GM23338 (cell line): Measurements from ENCODE around the gene CSKMT. TPM values are rescaled to one million over a fixed set of nuclear protein-coding genes. Genes with fewer than 3 reads are reported as not detected.
"Not testable (repeated sequence)": the region's sequence is repeated elsewhere in the genome, so short reads cannot be mapped to it uniquely, and the experiment has no call there.

Experiments
- ATAC-seq: fragments of 200-7000 bp; cut with Tn5 transposase; 3 replicates; pipeline ENCODE4 v1.9.1; 2020
- DNase-seq: peaks from one replicate; pipeline ENCODE4 v3.0.0-alpha.2; 2015; ENCODE audit warnings: low spot score
- H2AFZ ChIP-seq: fragments of 200-600 bp; sonication (generic); 2 replicates; pipeline ENCODE4 v1.8.0; 2016; ENCODE audit warnings: antibody characterized with exemption, mild to moderate bottlenecking, moderate library complexity
- H3F3A ChIP-seq: fragments of 200-600 bp; sonication (generic); replicated peaks from 2 replicates; pipeline ENCODE4 v1.8.0; 2017; ENCODE audit warnings: antibody characterized with exemption, mixed run types, low read depth
- H3K27ac ChIP-seq: fragments of 200-600 bp; sonication (generic); 2 replicates; pipeline ENCODE4 v1.6.1; 2016; ENCODE audit warnings: low read depth
- H3K27me3 ChIP-seq: fragments of 200-600 bp; sonication (generic); 2 replicates; pipeline ENCODE4 v1.8.0; 2016; ENCODE audit warnings: mild to moderate bottlenecking, mixed run types, moderate library complexity; ENCODE audit not compliant: insufficient read depth
- H3K36me3 ChIP-seq: fragments of 200-600 bp; sonication (generic); 2 replicates; pipeline ENCODE4 v1.8.0; 2016; ENCODE audit warnings: mild to moderate bottlenecking; ENCODE audit not compliant: insufficient read depth
- H3K4me1 ChIP-seq: fragments of 200-600 bp; sonication (generic); 2 replicates; pipeline ENCODE4 v1.8.0; 2016; ENCODE audit warnings: mild to moderate bottlenecking, moderate library complexity; ENCODE audit not compliant: insufficient read depth
- H3K4me2 ChIP-seq: fragments of 200-600 bp; sonication (generic); 2 replicates; pipeline ENCODE4 v1.7.1; 2017; ENCODE audit warnings: mixed run types
- H3K4me3 ChIP-seq: fragments of 200-600 bp; sonication (generic); 2 replicates; pipeline ENCODE4 v1.6.1; 2016; ENCODE audit warnings: mixed run types
- H3K79me2 ChIP-seq: fragments of 200-600 bp; sonication (generic); replicated peaks from 2 replicates; pipeline ENCODE4 v1.8.0; 2017; ENCODE audit warnings: mild to moderate bottlenecking; ENCODE audit not compliant: insufficient read depth
- H3K9me2 ChIP-seq: fragments of 200-600 bp; sonication (generic); 2 replicates; pipeline ENCODE4 v1.8.0; 2017; ENCODE audit not compliant: insufficient read depth
- H4K20me1 ChIP-seq: fragments of 200-600 bp; sonication (generic); replicated peaks from 2 replicates; pipeline ENCODE4 v1.8.0; 2017; ENCODE audit warnings: mild to moderate bottlenecking; ENCODE audit not compliant: insufficient read depth
- H3K27ac Mint-ChIP-seq: 2 replicates; pipeline ENCODE4 v1.8.0; 2020; ENCODE audit warnings: inconsistent platforms, mild to moderate bottlenecking, moderate library complexity, mixed read lengths
- H3K27me3 Mint-ChIP-seq: 3 replicates; pipeline ENCODE4 v1.8.0; 2022; ENCODE audit warnings: low read depth, mild to moderate bottlenecking, moderate library complexity, mixed read lengths, inconsistent platforms; ENCODE audit not compliant: insufficient read depth, poor library complexity
- H3K36me3 Mint-ChIP-seq: 3 replicates; pipeline ENCODE4 v1.8.0; 2021; ENCODE audit warnings: low read depth, mild to moderate bottlenecking, inconsistent platforms, moderate library complexity, mixed read lengths
- H3K4me1 Mint-ChIP-seq: 3 replicates; pipeline ENCODE4 v1.8.0; 2020; ENCODE audit warnings: mild to moderate bottlenecking, inconsistent platforms, mixed read lengths
- H3K4me3 Mint-ChIP-seq: 3 replicates; pipeline ENCODE4 v1.8.0; 2021; ENCODE audit warnings: moderate library complexity, mild to moderate bottlenecking, inconsistent platforms, mixed read lengths
- H3K9me3 Mint-ChIP-seq: 3 replicates; pipeline ENCODE4 v1.8.0; 2020; ENCODE audit warnings: moderate library complexity, mild to moderate bottlenecking, inconsistent platforms, mixed read lengths
- CREB1 ChIP-seq: fragments of 250-450 bp; sonication (Bioruptor Pico); IDR thresholded peaks from 2 replicates; pipeline ENCODE4 v1.5.0; 2020; ENCODE audit warnings: low read depth, mild to moderate bottlenecking, moderate library complexity
- EZH2 ChIP-seq: fragments of 200-600 bp; sonication (generic); IDR thresholded peaks from one replicate; pipeline ENCODE4 v1.8.0; 2017; ENCODE audit warnings: antibody characterized with exemption, mild to moderate bottlenecking, low read depth; ENCODE audit not compliant: unreplicated experiment
- EZH2phosphoT487 ChIP-seq: fragments of 200-600 bp; sonication (generic); IDR thresholded peaks from one replicate; pipeline ENCODE4 v1.8.1; 2018; ENCODE audit warnings: antibody characterized with exemption; ENCODE audit not compliant: unreplicated experiment
- JUNB ChIP-seq: IDR thresholded peaks from one replicate; pipeline ENCODE4 v1.6.1; 2016; ENCODE audit warnings: antibody characterized with exemption; ENCODE audit not compliant: unreplicated experiment
- NANOG ChIP-seq: IDR thresholded peaks from 2 replicates; pipeline ENCODE4 v1.6.1; 2016; ENCODE audit warnings: antibody characterized with exemption, borderline replicate concordance
- STAT1 ChIP-seq: IDR thresholded peaks from one replicate; pipeline ENCODE4 v1.6.1; 2016; ENCODE audit warnings: antibody characterized with exemption; ENCODE audit not compliant: unreplicated experiment
- polyA plus RNA-seq: library from polyadenylated mRNA; unstranded; fragments of >200 nt; fragmentation: Nextera tagmentation; extraction: Ambion mirVana; gene quantifications from 2 replicates; pipeline ENCODE4 v1.2.1, GENCODE V29; 2016
- total RNA-seq: library from RNA; depleted of rRNA; stranded (reverse); fragments of >200 nt; shearing (Covaris generic); gene quantifications from 2 replicates; pipeline ENCODE4 v1.2.3, GENCODE V29; 2014
- TF ChIP-seq, protein P1 (sequence below): IDR thresholded peaks from 2 replicates; pipeline ENCODE4 v1.6.1; 2016; ENCODE audit warnings: antibody characterized with exemption
- TF ChIP-seq, protein P2 (sequence below): IDR thresholded peaks from one replicate; pipeline ENCODE4 v1.6.1; 2018; ENCODE audit warnings: antibody characterized with exemption; ENCODE audit not compliant: unreplicated experiment

CSKMT gene
- total and polyA plus RNA-seq, 2 experiments from 2014 or later, result 8.0 to 25.6 TPM

GRCh38 chr11:62702246-62702645 is 37.1 kb downstream of the CSKMT start:
- peaks cover 9% of the 10 kb centered on the region for H3K79me2 ChIP-seq
- DNase-seq (no peak), ATAC-seq (no peak)
- H3K4me2 ChIP-seq, result no peak overlapping the region
- Mint-ChIP-seq H3K36me3 (peaks cover 38% of the 10 kb centered on the region), H3K27ac (no peak overlapping the region), H3K9me3 (no peaks in the 10 kb centered on the region), H3K4me1 (peaks cover 9% of the 10 kb centered on the region), H3K27me3 (peaks cover 10% of the 10 kb centered on the region), H3K4me3 (no peak overlapping the region)
- TF ChIP-seq STAT1 (no peak), JUNB (no peak), EZH2phosphoT487 (no peak), CREB1 (CRISPR knock-in tag) (no peak), EZH2 (no peak), NANOG (no peak)
- TF ChIP-seq, protein P1, sequence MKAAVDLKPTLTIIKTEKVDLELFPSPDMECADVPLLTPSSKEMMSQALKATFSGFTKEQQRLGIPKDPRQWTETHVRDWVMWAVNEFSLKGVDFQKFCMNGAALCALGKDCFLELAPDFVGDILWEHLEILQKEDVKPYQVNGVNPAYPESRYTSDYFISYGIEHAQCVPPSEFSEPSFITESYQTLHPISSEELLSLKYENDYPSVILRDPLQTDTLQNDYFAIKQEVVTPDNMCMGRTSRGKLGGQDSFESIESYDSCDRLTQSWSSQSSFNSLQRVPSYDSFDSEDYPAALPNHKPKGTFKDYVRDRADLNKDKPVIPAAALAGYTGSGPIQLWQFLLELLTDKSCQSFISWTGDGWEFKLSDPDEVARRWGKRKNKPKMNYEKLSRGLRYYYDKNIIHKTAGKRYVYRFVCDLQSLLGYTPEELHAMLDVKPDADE, result no peak
- no peak overlapping the region for H3K4me3 ChIP-seq
- no peaks in the 10 kb centered on the region for H3K27me3 ChIP-seq
- H3K27ac ChIP-seq, result no peak overlapping the region
- H2AFZ ChIP-seq, result no peak overlapping the region
- peaks cover 3% of the 10 kb centered on the region for H3K4me1 ChIP-seq
- no peaks in the 10 kb centered on the region for H3K9me2 ChIP-seq
- H3F3A ChIP-seq, result peaks cover 19% of the 10 kb centered on the region
- no peaks in the 10 kb centered on the region; the same call in 1 of the 2 replicates for H4K20me1 ChIP-seq
- peaks cover 11% of the 10 kb centered on the region for H3K36me3 ChIP-seq

DNA sequence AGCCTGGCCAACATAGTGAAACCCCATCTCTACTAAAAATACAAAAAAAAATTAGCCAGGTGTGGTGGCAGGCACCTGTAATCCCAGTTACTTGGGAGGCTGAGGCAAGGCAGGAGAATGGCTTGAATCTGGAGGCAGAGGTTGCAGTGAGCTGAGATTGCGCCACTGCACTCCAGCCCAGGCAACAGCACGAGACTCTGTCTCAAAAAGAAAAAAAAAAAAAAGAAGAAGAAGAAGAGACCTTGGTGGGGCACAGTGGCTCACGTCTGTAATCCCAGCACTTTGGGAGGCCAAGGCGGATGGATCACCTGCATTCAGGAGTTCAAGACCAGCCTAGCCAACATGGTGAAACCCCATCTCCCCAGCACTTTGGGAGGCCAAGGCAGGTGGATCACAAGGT is 38.8 kb downstream of the CSKMT start:
- H3K36me3 ChIP-seq, result peaks cover 11% of the 10 kb centered on the region

DNA sequence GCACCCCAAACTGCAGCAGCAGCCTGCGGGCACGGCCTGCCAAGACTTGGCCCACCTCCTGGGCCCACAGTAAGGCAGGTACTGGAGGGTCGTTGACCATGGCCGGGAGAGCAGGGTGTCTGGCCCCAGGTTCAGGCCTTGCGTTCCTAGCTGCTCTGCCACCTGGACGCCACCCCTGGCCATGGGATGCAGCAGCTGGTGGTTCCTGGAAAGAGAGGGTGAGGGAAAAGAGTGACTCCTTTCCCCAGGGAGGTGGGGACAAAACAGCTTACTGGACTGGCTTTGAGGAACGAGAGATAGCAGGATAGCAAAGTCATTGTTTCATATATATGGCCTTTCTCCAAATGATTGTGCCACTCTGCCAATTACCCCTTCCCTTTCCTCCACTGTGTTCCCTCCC is 40.3 kb downstream of the CSKMT start:
- Histone ChIP-seq H3F3A (peaks cover 41% of the 10 kb centered on the region), H2AFZ (peak overlapping the region; percentile 87; the same call in 1 of the 2 replicates), H3K27me3 (no peaks in the 10 kb centered on the region), H4K20me1 (no peaks in the 10 kb centered on the region; the same call in 1 of the 2 replicates), H3K4me3 (peak overlapping the region; percentile 65), H3K36me3 (peaks cover 12% of the 10 kb centered on the region), H3K79me2 (peaks cover 9% of the 10 kb centered on the region), H3K4me1 (peaks cover 23% of the 10 kb centered on the region), H3K9me2 (no peaks in the 10 kb centered on the region), H3K27ac (peak overlapping the region; percentile 74; the same call in 1 of the 2 replicates), H3K4me2 (peak overlapping the region; percentile 100)
- Mint-ChIP-seq H3K4me3 (peak overlapping the region; percentile 92), H3K36me3 (peaks cover 36% of the 10 kb centered on the region), H3K27ac (peak overlapping the region; percentile 98), H3K4me1 (peaks cover 32% of the 10 kb centered on the region), H3K9me3 (no peaks in the 10 kb centered on the region), H3K27me3 (peaks cover 27% of the 10 kb centered on the region)
- no peak for ATAC-seq
- DNase-seq, result peak; percentile 48
- TF ChIP-seq JUNB (no peak), NANOG (no peak)
- TF ChIP-seq, protein P2, sequence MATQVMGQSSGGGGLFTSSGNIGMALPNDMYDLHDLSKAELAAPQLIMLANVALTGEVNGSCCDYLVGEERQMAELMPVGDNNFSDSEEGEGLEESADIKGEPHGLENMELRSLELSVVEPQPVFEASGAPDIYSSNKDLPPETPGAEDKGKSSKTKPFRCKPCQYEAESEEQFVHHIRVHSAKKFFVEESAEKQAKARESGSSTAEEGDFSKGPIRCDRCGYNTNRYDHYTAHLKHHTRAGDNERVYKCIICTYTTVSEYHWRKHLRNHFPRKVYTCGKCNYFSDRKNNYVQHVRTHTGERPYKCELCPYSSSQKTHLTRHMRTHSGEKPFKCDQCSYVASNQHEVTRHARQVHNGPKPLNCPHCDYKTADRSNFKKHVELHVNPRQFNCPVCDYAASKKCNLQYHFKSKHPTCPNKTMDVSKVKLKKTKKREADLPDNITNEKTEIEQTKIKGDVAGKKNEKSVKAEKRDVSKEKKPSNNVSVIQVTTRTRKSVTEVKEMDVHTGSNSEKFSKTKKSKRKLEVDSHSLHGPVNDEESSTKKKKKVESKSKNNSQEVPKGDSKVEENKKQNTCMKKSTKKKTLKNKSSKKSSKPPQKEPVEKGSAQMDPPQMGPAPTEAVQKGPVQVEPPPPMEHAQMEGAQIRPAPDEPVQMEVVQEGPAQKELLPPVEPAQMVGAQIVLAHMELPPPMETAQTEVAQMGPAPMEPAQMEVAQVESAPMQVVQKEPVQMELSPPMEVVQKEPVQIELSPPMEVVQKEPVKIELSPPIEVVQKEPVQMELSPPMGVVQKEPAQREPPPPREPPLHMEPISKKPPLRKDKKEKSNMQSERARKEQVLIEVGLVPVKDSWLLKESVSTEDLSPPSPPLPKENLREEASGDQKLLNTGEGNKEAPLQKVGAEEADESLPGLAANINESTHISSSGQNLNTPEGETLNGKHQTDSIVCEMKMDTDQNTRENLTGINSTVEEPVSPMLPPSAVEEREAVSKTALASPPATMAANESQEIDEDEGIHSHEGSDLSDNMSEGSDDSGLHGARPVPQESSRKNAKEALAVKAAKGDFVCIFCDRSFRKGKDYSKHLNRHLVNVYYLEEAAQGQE, result no peak

More for the DNA sequence above, 38.8 kb downstream of the CSKMT start:
- not testable (repeated sequence) for DNase-seq, H3K9me3 Mint-ChIP-seq, H3K4me2 ChIP-seq, ATAC-seq, H4K20me1 ChIP-seq, H2AFZ ChIP-seq, H3K4me3 ChIP-seq, H3K27ac ChIP-seq, H3K27ac Mint-ChIP-seq, H3K27me3 ChIP-seq, H3K79me2 ChIP-seq, H3K9me2 ChIP-seq, H3K4me3 Mint-ChIP-seq
- Mint-ChIP-seq H3K27me3 (peaks cover 19% of the 10 kb centered on the region), H3K36me3 (peaks cover 33% of the 10 kb centered on the region), H3K4me1 (peaks cover 25% of the 10 kb centered on the region)
- H3F3A ChIP-seq, result peaks cover 32% of the 10 kb centered on the region
- peaks cover 17% of the 10 kb centered on the region for H3K4me1 ChIP-seq
